H9 (cell line): ENCODE measurements around the gene FGF11. TPM values are rescaled to one million over a fixed set of nuclear protein-coding genes. Genes with fewer than 3 reads are reported as not detected.

ENCODE experiments used
- DNase-seq: peaks from one replicate; pipeline ENCODE4 v3.0.0-alpha.2; 2017
- H2AFZ ChIP-seq: one replicate; pipeline ENCODE4 v1.6.1; 2013; ENCODE audit warnings: mild to moderate bottlenecking, low read length, control low read depth, moderate library complexity
- H2AK5ac ChIP-seq: 2 replicates; pipeline ENCODE4 v1.6.1; 2013; ENCODE audit warnings: low read length, control low read depth, mixed read lengths; ENCODE audit not compliant: insufficient read length
- H2BK120ac ChIP-seq: one replicate; pipeline ENCODE4 v1.6.1; 2013; ENCODE audit warnings: low read depth, mild to moderate bottlenecking, low read length, control low read depth, inconsistent platforms; ENCODE audit not compliant: poor library complexity, severe bottlenecking
- H2BK12ac ChIP-seq: 2 replicates; pipeline ENCODE4 v1.6.1; 2013; ENCODE audit warnings: low read length, control low read depth, mixed read lengths, low read depth; ENCODE audit not compliant: insufficient read length
- H2BK15ac ChIP-seq: 2 replicates; pipeline ENCODE4 v1.6.1; 2013; ENCODE audit warnings: low read depth, low read length, control low read depth
- H2BK20ac ChIP-seq: one replicate; pipeline ENCODE4 v1.6.1; 2013; ENCODE audit warnings: low read depth, mild to moderate bottlenecking, low read length, control low read depth, inconsistent platforms; ENCODE audit not compliant: poor library complexity, severe bottlenecking
- H2BK5ac ChIP-seq: 2 replicates; pipeline ENCODE4 v1.6.1; 2013; ENCODE audit warnings: low read length, control low read depth, mixed read lengths; ENCODE audit not compliant: insufficient read length
- H3K14ac ChIP-seq: 2 replicates; pipeline ENCODE4 v1.6.1; 2013; ENCODE audit warnings: low read length, control low read depth; ENCODE audit not compliant: insufficient read depth
- H3K18ac ChIP-seq: 2 replicates; pipeline ENCODE4 v1.6.1; 2013; ENCODE audit warnings: low read depth, mild to moderate bottlenecking, mixed read lengths, low read length, control low read depth; ENCODE audit not compliant: insufficient read length
- H3K23ac ChIP-seq: 2 replicates; pipeline ENCODE4 v1.6.1; 2013; ENCODE audit warnings: low read length, control low read depth, mixed read lengths, low read depth; ENCODE audit not compliant: insufficient read length
- H3K23me2 ChIP-seq: 2 replicates; pipeline ENCODE4 v1.6.1; 2013; ENCODE audit warnings: low read depth, mild to moderate bottlenecking, mixed read lengths, low read length, control low read depth; ENCODE audit not compliant: insufficient read length, poor library complexity, severe bottlenecking
- H3K27ac ChIP-seq: 2 replicates; pipeline ENCODE4 v1.5.1; 2013; ENCODE audit warnings: low read length, control low read depth, mixed read lengths, low read depth; ENCODE audit not compliant: insufficient read length
- H3K27me3 ChIP-seq: 2 replicates; pipeline ENCODE4 v1.6.1; 2013; ENCODE audit warnings: low read length, control low read depth, inconsistent platforms; ENCODE audit not compliant: insufficient read depth
- H3K4ac ChIP-seq: 2 replicates; pipeline ENCODE4 v1.6.1; 2013; ENCODE audit warnings: low read depth, mild to moderate bottlenecking, control low read depth, inconsistent platforms, low read length, moderate library complexity
- H3K4me1 ChIP-seq: 2 replicates; pipeline ENCODE4 v1.6.1; 2013; ENCODE audit warnings: low read length, control low read depth, inconsistent platforms; ENCODE audit not compliant: insufficient read depth
- H3K4me2 ChIP-seq: 2 replicates; pipeline ENCODE4 v1.6.1; 2013; ENCODE audit warnings: low read length, control low read depth, mixed read lengths; ENCODE audit not compliant: insufficient read length, insufficient read depth
- H3K56ac ChIP-seq: 2 replicates; pipeline ENCODE4 v1.6.1; 2013; ENCODE audit warnings: low read depth, mild to moderate bottlenecking, mixed read lengths, low read length, control low read depth; ENCODE audit not compliant: insufficient read length
- H3K79me1 ChIP-seq: 2 replicates; pipeline ENCODE4 v1.6.1; 2013; ENCODE audit warnings: low read depth, mild to moderate bottlenecking, moderate library complexity, low read length, control low read depth, inconsistent platforms; ENCODE audit not compliant: insufficient read depth, poor library complexity, severe bottlenecking
- H3K79me2 ChIP-seq: 2 replicates; pipeline ENCODE4 v1.6.1; 2013; ENCODE audit warnings: low read length, control low read depth, inconsistent platforms; ENCODE audit not compliant: insufficient read depth
- H3K9ac ChIP-seq: 2 replicates; pipeline ENCODE4 v1.6.1; 2013; ENCODE audit warnings: low read length, control low read depth, mixed read lengths; ENCODE audit not compliant: insufficient read length; ENCODE audit errors: extremely low read depth
- H3K9me3 ChIP-seq: one replicate; pipeline ENCODE4 v1.6.1; 2013; ENCODE audit warnings: low read depth, low read length, inconsistent platforms; ENCODE audit not compliant: control insufficient read depth
- H3T11ph ChIP-seq: one replicate; pipeline ENCODE4 v1.6.1; 2013; ENCODE audit warnings: mild to moderate bottlenecking, low read length, control low read depth, inconsistent platforms
- H4K20me1 ChIP-seq: one replicate; pipeline ENCODE4 v1.6.1; 2013; ENCODE audit not compliant: control insufficient read depth, insufficient read length, insufficient read depth
- H4K5ac ChIP-seq: 2 replicates; pipeline ENCODE4 v1.6.1; 2013; ENCODE audit warnings: low read depth, mild to moderate bottlenecking, mixed read lengths, low read length, control low read depth; ENCODE audit not compliant: insufficient read length
- H4K8ac ChIP-seq: replicated peaks from 2 replicates; pipeline ENCODE4 v1.6.1; 2013; ENCODE audit warnings: low read length, control low read depth, mixed read lengths, low read depth; ENCODE audit not compliant: insufficient read length
- H4K91ac ChIP-seq: 2 replicates; pipeline ENCODE4 v1.6.1; 2013; ENCODE audit warnings: low read depth, mild to moderate bottlenecking, moderate library complexity, mixed read lengths, low read length, control low read depth; ENCODE audit not compliant: insufficient read length
- H3K27ac Mint-ChIP-seq, 3 experiments: 2 replicates in 2 of 3; 3 replicates in 1 of 3; pipeline ENCODE4 v1.8.0; 2020 to 2021; ENCODE audit warnings: mixed read lengths in 3 of 3, mild to moderate bottlenecking in 1 of 3, moderate library complexity in 1 of 3
- H3K27me3 Mint-ChIP-seq: 2 replicates; pipeline ENCODE4 v1.8.0; 2021; ENCODE audit warnings: low read depth, mild to moderate bottlenecking, moderate library complexity, mixed read lengths
- H3K36me3 Mint-ChIP-seq, 3 experiments: 2 replicates in 2 of 3; 3 replicates in 1 of 3; pipeline ENCODE4 v1.8.0; 2020 to 2021; ENCODE audit warnings: low read depth in 3 of 3, mixed read lengths in 3 of 3; ENCODE audit not compliant: insufficient read depth in 1 of 3
- H3K4me1 Mint-ChIP-seq, 2 experiments: 2 replicates each; pipeline ENCODE4 v1.8.0; 2020; ENCODE audit warnings: mixed read lengths in 2 of 2
- H3K4me3 Mint-ChIP-seq, 2 experiments: 2 replicates in 1 of 2; 3 replicates in 1 of 2; pipeline ENCODE4 v1.8.0; 2020 to 2021; ENCODE audit warnings: mild to moderate bottlenecking in 2 of 2, mixed read lengths in 2 of 2, moderate library complexity in 1 of 2
- H3K9me3 Mint-ChIP-seq, 2 experiments: 2 replicates in 1 of 2; 3 replicates in 1 of 2; pipeline ENCODE4 v1.8.0; 2020; ENCODE audit warnings: mild to moderate bottlenecking in 2 of 2, mixed read lengths in 2 of 2, moderate library complexity in 1 of 2
- CTCF ChIP-seq: fragments of 200-600 bp; sonication (generic); conservative IDR thresholded peaks from 3 replicates; pipeline ENCODE4 v1.8.0; 2021; ENCODE audit warnings: antibody characterized with exemption, mild to moderate bottlenecking
- WGBS: extraction: QIAGEN DNeasy Blood & Tissue Kit; methylation state at CpG from one replicate; pipeline ENCODE4 v1.1.7; 2013; ENCODE audit warnings: missing lambda C conversion rate, low lambda C conversion rate, mixed read lengths; ENCODE audit not compliant: insufficient read length; ENCODE audit errors: extremely low coverage; 5-methylcytosine and 5-hydroxymethylcytosine counted together
- total RNA-seq: library from RNA; stranded (reverse); gene quantifications from 2 replicates; pipeline ENCODE4 v1.2.1, GENCODE V29; 2021

Gene FGF11
- total RNA-seq, 1 experiment from 2014 or later: 15.2 TPM

GRCh38 chr17:7414837-7415236 is 24.5 kb upstream of the FGF11 start:
- no peak overlapping the region for H3K4me2 ChIP-seq
- no peaks in the 10 kb centered on the region for H3K79me2 ChIP-seq
- H3K23me2 ChIP-seq: no peaks in the 10 kb centered on the region
- no peak overlapping the region for H3K23ac ChIP-seq
- no peak for TF ChIP-seq CTCF
- Mint-ChIP-seq H3K9me3 (peaks cover 0 to 2% of the 10 kb centered on the region in 2 experiments; a peak in 1 of 5 replicates), H3K36me3 (peaks cover 14 to 55% (median 45%) of the 10 kb centered on the region in 3 experiments), H3K4me3 (no peak overlapping the region), H3K4me1 (peaks cover 9 to 32% of the 10 kb centered on the region in 2 experiments), H3K27ac (no peak overlapping the region), H3K27me3 (no peaks in the 10 kb centered on the region)
- H2BK15ac ChIP-seq: no peak overlapping the region
- no peaks in the 10 kb centered on the region for H3K9me3 ChIP-seq
- no peak overlapping the region for H3K56ac ChIP-seq
- H2AFZ ChIP-seq: no peak overlapping the region
- no peak overlapping the region for H2BK12ac ChIP-seq
- no peak for DNase-seq
- H3K27ac ChIP-seq: no peak overlapping the region
- H3K27me3 ChIP-seq: no peaks in the 10 kb centered on the region
- H4K91ac ChIP-seq: no peak overlapping the region
- no peak overlapping the region for H3K9ac ChIP-seq
- H3K79me1 ChIP-seq: no peaks in the 10 kb centered on the region
- no peak overlapping the region for H3K4ac ChIP-seq
- no peak overlapping the region for H2BK20ac ChIP-seq
- H3K4me1 ChIP-seq: no peaks in the 10 kb centered on the region
- no peak overlapping the region for H3K14ac ChIP-seq
- H4K20me1 ChIP-seq: no peaks in the 10 kb centered on the region
- no peak overlapping the region for H3K18ac ChIP-seq
- no peak overlapping the region for H3T11ph ChIP-seq
- no peak overlapping the region for H4K8ac ChIP-seq
- no peak overlapping the region for H4K5ac ChIP-seq
- no peak overlapping the region for H2BK120ac ChIP-seq
- no peak overlapping the region for H2AK5ac ChIP-seq
- no peak overlapping the region for H2BK5ac ChIP-seq
- WGBS: no CpG with 5 or more reads among the region's 14 CpGs
